Endothelial cell of umbilical vein (primary cell): ENCODE results near the gene MOB2.

Experiments used
- EZH2 ChIP-seq: IDR thresholded peaks from 2 replicates; pipeline ENCODE4 v1.6.1; 2012; ENCODE audit warnings: borderline replicate concordance, low read depth, mild to moderate bottlenecking, moderate library complexity, low read length, inconsistent platforms; ENCODE audit not compliant: severe bottlenecking
- FOS ChIP-seq: IDR thresholded peaks from 2 replicates; pipeline ENCODE4 v1.6.1; 2011; ENCODE audit warnings: mild to moderate bottlenecking, low read length, moderate library complexity, borderline replicate concordance; ENCODE audit not compliant: insufficient read depth
- GATA2 ChIP-seq: IDR thresholded peaks from 2 replicates; pipeline ENCODE4 v1.7.0; 2011; ENCODE audit warnings: low read depth, mild to moderate bottlenecking, moderate library complexity, mixed read lengths, low read length; ENCODE audit not compliant: insufficient read length, insufficient read depth
- JUN ChIP-seq: IDR thresholded peaks from 2 replicates; pipeline ENCODE4 v1.6.1; 2011; ENCODE audit warnings: borderline replicate concordance, low read depth; ENCODE audit not compliant: insufficient read length, insufficient read depth
- MAX ChIP-seq: IDR thresholded peaks from 2 replicates; pipeline ENCODE4 v1.6.1; 2011; ENCODE audit not compliant: insufficient read depth, insufficient read length
- MYC ChIP-seq: IDR thresholded peaks from one replicate; pipeline ENCODE4 v1.6.1; 2011; ENCODE audit warnings: mild to moderate bottlenecking, low read depth, low read length
- POLR2A ChIP-seq: IDR thresholded peaks from 2 replicates; pipeline ENCODE4 v1.6.1; 2012; ENCODE audit warnings: low read depth, mild to moderate bottlenecking, control low read depth, low read length
- POLR2AphosphoS5 ChIP-seq: IDR thresholded peaks from 2 replicates; pipeline ENCODE4 v1.6.1; 2012; ENCODE audit warnings: low read depth, mild to moderate bottlenecking, control low read depth, low read length, moderate library complexity; ENCODE audit not compliant: insufficient read depth
- TF ChIP-seq, protein P1 (sequence below), 2 donors: IDR thresholded peaks; 1 replicate in 1 of 2; 2 replicates in 1 of 2; pipeline ENCODE4 v1.5.1; 2011; ENCODE audit warnings: low read length in 2 of 2, mild to moderate bottlenecking in 2 of 2, moderate library complexity in 2 of 2, control low read depth in 1 of 2, inconsistent platforms in 1 of 2, low read depth in 1 of 2; ENCODE audit not compliant: insufficient read depth in 1 of 2; ENCODE audit errors: extremely low read depth in 1 of 2

DNA sequence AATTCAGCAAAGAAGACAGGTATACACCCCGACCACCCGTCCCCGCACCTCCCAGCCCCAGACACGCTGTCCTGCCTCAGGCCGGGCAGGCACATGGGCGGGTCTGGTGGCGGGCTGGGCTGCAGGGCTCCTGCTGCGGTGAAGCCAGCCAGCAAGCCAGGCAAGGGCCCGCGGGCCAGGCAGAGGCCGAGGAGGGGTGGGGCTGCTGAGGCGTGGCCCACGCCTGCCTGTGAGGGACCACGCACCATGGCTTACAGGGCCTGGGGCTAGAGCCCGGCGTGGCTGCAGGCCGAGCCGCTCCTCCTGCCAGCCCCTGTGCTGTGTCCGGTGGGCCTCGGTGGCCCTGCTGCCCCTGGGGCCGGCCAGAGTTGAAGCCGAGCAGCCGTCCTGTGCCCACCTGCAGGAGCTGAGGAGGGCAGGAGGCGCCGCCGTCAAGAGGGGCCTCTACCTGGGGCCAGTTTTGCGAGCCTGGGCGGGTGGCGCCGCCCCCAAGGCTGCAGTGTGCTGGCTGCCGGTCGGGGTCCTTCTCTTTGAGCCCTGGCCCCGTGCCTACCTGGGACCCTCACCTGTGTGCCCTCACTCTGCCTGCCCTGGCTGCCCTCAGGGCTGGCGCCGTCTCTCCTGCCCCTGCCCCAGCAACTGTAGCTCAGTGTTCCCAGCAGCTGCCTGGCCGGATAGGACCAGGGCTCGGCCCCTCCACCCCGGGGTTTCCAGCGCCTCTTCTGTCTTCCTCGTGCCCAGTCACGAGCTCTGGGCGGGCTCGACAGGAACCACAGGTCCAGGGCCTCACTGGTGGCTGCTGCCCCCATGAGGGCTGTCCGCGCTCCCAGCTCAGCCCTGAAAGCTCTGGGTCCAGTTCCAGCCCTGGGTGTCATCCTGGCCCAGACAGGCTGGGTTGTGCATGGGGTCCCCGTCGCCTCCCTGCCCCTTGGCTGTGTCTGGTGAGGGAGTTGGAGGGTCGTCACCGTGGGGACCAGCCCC, 38.4 kb downstream of the MOB2 start:
- TF ChIP-seq, protein P1, sequence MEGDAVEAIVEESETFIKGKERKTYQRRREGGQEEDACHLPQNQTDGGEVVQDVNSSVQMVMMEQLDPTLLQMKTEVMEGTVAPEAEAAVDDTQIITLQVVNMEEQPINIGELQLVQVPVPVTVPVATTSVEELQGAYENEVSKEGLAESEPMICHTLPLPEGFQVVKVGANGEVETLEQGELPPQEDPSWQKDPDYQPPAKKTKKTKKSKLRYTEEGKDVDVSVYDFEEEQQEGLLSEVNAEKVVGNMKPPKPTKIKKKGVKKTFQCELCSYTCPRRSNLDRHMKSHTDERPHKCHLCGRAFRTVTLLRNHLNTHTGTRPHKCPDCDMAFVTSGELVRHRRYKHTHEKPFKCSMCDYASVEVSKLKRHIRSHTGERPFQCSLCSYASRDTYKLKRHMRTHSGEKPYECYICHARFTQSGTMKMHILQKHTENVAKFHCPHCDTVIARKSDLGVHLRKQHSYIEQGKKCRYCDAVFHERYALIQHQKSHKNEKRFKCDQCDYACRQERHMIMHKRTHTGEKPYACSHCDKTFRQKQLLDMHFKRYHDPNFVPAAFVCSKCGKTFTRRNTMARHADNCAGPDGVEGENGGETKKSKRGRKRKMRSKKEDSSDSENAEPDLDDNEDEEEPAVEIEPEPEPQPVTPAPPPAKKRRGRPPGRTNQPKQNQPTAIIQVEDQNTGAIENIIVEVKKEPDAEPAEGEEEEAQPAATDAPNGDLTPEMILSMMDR (IDR thresholded peaks at IDR 0.05; ENCODE audit: extremely low read depth in 1 of 2, insufficient read depth in 1 of 2, low read depth in 1 of 2, low read length in 2 of 2): no peak
- TF ChIP-seq POLR2A: no peak
- no peak for TF ChIP-seq POLR2AphosphoS5
- TF ChIP-seq EZH2: no peak
- no peak for TF ChIP-seq MAX
- TF ChIP-seq FOS: no peak
- no peak for TF ChIP-seq MYC
- TF ChIP-seq JUN: no peak
- TF ChIP-seq GATA2: no peak
